Endothelial cell of hepatic sinusoid (primary cell): ENCODE results near the gene DKC1.
"Not testable (repeated sequence)": the region's sequence is repeated elsewhere in the genome, so short reads cannot be mapped to it uniquely, and the experiment has no call there.

ENCODE experiments used
- in situ Hi-C: cut with HindIII; loops from 2 replicates; pipeline ENCODE4 v1.10.0; 2017; ENCODE audit warnings: low sequenced_read_pairs

Gene DKC1

DNA sequence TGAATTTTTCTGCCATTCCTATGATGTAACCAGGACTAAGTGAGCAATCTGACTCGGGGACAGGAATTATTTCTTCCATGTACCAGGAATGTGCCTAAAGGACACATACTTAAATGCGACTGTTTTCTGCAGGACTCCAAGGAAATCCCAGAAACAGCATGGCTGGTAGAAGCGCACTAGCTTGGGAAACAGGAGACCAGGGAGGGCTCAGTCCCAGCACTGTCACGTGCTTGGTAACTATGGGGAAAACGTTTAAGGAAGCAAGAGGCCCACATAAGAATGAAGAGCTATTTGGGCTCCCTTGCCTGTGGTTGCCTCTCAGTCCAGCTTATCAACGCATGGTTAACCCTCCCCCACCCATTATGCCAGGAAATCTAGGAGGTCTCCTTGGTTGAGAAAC is 23.1 kb downstream of the DKC1 start:
- in situ Hi-C loops: no loop called here

DNA sequence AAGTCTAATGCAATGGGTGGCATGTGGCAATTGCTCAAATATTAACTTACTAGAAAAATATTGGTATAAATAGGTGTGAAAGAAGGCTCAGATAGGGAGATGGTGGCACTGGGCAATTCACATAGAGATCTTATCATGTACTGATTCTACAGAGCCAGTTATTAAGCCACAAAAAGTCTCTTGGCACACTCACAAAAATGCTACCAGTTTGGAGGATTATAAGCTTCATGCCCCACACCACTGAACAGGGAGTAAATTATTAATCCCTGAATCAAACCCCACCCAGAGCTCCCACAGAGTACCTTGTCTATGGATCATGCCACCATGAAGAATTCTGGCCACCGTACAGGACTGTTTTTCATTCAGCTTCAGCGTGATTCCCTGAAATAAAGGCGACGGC is 28.8 kb downstream of the DKC1 start:
- in situ Hi-C loops: no loop called here

DNA sequence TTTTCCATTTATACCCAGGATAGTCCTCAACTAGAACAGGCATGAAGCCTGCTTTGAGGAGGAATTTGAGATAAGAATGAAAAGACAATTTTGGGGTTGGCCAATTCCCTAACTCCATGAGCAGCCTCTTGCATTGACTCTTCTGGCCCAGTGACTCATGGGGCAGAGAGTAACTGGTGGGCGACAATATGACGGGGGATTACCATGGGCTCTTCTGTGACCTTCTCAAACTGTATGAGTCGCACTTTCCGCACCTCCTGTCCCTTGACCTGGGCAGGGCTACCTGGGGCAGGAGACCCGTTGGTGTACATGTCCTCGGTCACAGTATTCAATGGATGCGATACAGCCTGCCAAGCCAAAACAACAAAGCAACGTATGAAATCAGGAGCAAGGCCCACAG is 29.3 kb downstream of the DKC1 start:
- in situ Hi-C loops: no loop called here

DNA sequence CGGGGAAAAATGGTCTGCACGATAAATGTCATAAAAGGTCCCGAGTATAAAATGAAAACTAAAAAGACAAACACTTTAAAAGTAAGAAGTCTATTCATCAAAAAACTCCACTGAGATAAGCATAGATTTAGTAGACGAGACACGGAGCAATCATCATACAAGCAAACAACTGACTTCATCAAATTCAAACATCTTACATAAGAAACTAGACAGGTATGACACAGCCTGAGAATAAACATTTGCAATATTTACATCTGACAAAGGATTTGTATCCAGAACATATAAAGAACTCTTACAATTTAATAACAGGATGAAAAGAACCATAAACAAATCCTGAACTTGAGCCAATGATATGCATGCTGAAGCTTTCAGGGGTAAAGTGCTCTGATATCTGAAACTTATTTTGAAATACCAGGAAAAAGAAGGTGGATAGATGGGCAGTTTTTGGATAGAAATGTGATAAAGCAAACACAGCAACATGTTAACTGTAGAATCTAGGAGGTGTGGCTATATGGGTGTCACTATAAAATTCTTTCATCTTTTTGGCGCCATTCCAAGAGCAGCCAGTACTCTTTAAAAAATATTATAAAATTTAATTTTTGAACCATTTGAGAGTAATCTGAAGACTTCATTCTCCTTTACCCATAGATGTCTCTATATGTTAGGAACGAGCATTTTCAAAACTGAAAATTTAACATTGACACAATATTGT is 30.6 kb downstream of the DKC1 start:
- in situ Hi-C loops: no loop called here

DNA sequence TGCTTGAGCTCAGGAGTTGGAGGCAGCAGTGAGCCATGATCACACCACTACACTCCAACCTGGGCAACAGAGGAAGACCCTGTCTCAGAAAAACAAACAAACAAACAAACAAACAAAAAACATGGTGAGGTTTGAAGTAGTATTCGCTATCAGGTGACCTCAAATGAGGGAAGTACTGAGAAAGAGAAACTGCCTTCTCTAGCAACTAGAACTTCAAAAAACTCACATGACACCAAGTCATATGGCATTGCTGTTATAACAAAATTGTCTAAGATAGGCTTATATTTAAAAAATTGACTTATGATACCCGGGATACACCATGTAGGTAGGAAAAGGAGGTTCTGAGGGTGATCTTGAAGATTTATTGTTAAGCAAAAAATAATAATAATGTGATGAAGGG is 32.4 kb downstream of the DKC1 start:
- in situ Hi-C loops: no loop called here

DNA sequence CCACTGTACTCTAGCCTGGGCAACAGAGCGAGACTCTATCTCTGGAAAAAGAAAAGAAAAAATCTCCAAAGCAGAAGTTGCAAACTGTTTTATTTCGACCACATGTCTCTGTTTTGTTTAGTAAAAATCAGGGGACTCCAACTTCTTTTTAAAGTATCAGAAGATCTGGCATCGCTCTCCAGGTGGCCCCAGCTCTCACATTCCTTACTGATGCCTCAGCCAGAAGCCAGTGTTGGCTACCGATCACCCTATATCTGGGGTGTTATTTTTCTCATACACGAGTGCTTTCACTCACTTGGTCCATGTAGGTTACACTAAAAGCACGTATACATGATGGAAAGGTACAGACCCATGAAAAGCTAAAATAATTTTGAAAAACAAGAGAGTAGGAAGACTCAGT is 34.3 kb downstream of the DKC1 start:
- in situ Hi-C loops: no loop called here

DNA sequence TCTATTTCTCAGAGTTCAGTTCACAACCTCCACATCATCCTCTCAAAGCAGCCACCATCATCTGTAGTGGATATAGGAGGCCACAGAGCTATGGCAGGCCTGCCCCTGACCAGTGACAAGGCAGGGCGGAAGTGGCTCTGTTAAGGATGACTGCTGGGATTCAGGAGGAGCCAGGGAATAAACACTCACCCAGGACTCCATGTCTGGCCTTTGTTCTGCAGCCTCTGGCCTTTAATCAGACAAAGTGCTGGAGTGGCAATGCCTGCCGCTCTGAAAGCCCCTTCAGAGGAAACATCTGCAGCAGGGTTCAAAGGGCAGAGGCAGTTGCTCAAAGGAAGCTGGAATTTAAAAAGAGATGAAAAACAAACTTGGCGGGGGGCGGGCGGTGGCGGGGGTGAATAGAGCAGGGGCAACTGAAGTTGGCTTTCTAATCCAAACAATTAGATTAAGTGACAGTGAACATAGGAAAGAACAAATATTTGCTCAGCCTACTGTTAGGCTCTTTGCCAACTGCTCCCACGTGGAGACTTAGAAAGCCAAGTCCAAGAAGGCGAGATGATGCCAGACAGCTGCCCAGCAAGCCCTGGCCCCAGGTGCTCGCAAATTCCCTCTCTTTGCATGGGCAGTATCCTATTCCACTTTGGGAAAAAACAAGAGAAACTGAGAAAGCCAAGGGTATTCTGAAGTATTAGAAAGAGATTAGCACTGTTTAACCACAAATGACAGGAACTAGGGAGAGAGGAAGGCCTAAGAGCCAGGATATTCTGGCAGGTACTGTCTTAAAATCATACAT is 37.1 kb downstream of the DKC1 start:
- in situ Hi-C loops: no loop called here

DNA sequence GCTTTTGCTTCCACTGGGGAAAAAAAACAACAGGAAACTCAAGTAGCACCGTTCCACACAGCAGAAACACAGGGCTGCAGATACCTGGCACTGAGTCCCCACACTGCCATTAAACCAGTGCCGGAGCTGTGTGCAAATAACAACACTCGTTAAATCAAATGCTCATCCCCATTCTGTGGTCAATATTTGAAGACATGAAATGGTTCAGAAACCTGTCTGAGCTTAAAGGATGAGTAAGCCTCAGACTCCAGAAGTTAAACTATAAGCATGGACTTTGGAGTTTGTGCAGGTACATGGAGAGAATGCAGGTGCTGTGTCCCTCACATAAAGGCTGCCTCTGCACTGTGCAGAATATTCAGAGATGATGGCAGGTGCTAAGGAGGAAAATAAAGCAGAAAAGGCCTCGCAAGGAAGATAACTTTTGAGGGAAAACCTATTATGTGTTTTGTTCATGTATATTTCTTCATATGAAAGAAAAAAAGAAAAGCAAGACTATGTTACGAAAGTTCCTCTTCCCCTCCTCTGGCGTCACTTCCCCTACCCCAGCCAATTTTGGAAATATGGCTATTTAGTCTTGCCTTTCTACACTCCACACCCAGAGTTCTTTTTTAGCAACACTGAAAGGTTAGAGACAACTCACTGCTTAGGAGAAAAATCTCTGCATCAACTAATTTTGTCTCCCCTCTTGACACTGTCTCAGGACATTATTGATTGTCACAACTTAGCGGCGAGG is 38.0 kb downstream of the DKC1 start:
- in situ Hi-C loops: no loop called here

DNA sequence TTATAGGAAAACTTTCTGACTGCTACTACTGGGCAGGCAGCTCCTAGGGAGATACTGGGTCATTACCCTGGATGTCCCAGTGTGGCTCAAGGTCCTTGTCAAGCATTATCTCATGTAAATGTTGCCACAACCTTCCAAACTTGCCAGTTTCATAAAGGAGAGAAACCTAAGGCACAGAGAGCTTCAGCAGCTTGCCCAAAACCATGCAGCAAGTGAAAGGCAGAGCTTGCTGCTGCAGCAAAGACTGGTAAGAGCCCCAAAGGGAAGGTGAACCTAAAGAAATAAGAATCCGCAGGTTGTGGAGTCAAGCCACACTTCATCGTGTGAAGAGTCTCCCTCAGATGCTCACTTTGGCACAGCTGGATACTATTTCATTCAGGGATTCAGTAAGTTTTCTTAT is 40.3 kb downstream of the DKC1 start:
- in situ Hi-C loops: no loop called here

DNA sequence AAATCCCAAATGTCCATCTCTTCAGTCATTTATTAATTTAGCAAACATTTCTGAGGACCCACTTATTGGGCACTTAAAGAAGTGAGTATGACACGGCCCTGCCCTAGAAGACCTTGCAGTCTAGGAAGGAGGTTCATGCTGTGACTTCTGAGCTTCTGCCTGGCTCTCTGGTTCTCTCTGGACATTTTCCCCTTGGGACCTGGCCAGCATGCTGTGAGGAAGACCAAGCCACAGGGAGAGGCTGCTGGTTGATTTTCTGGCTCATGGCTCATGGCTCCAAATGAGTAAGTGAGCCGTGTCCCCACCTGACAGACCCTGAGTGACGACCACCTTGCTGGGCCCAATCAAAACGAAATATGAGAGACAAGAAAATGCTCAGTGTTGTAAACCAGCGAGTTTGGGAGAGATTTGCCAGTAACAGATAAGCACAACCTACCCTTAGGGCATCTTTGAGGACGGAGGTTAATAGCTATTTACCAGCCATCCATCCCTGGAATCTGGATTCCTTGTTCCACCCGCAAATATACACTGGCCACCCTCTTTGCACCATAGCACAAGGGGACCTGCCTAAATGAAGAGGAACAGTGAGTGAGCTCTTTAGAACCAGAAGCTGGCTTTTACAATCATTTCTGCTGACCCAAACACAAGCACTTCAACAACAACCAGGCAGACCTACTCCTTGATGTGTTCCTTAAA is 41.7 kb downstream of the DKC1 start:
- in situ Hi-C loops: no loop called here

DNA sequence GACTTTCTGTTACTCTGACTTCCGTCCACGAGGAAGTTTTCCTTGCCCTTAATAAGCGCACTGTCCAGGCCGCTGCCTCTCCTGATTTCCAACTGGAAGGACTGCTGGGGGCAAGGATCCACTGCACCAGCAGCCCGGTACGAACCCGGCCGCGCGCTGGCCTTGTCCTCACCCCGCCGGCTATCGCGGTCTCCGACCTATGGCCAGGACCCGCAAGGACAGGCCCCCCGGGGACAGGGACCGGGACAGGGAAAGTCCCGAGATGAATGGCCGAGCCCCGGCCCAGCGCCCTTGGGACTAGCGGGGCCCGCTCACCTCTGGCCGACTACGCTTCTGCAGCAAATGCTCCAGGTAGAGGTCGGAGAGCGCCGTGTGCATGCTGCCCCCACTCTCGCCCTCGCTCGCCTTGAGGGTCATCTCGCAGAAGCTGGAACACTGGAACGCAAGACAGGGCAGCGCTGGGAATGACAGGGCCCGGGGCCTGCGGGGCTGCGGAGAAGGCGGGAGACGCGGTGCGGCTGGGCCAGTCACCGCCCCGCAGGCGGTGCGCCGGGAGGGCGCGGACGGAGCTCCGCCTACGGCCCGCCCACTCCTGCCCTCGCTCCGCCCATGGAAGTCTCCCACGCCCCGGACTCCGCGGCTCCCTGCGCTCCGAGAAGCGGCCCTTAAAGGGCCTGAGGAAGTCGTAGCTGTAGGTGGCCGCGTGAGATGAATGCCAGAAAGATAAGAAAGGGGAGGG is 42.5 kb downstream of the DKC1 start, which contains the start of gene MPP1:
Gene MPP1, minus strand, starts transcription at position 529 of the 739 bp plus-strand sequence. Its CDS starts 112 bp downstream, at position 417.
- in situ Hi-C loops: no loop called here

DNA sequence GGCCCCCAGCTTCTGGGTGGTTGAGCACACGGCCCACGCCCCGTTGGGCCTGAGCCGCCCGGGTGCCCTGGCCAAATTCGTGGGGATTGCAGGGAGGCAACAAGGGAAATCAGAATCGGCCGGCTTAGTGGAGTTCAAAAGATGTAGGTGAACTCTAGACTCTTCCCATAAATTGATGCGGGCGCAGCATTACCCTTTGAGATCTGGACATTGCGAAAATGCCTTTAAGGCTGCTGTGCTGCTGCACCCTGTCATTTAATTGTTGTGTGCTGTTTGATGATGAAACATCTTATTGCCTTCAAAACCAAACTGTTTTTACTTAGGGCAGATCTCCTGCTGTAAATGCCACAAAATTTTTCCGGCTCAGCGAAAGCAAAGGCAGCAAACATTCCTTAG is 43.0 kb downstream of the DKC1 start:
- in situ Hi-C loops: no loop called here

DNA sequence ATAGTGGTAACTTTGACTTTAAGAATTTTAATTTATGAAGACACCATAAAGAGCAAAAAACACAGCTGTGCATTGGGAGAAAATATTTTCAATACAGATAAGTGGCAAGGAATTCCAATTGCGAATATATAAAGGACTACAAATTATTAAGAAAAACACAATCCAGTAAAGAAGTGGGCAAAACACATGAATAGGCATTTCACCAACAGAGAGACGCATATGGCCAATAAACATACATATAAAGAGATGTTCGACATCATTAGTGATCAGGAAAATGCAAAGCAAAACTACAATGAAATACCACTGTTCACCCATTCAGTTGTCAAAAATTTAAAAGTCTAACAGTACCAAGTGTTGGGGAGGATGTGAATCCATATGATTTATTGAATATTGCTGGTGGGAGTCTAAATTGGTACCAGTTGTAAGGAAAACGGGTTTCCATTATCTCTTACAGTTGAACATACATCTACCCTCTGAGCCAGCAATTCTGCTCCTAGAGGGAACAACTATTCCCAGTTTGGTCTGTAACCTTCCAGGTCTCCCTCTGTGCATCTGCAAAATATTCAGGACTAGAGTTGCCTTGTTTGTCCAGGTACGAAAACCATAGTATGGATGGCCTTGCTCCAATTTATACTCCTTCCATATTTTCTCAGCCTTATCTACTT is 44.3 kb downstream of the DKC1 start:
- in situ Hi-C loops: no loop called here

DNA sequence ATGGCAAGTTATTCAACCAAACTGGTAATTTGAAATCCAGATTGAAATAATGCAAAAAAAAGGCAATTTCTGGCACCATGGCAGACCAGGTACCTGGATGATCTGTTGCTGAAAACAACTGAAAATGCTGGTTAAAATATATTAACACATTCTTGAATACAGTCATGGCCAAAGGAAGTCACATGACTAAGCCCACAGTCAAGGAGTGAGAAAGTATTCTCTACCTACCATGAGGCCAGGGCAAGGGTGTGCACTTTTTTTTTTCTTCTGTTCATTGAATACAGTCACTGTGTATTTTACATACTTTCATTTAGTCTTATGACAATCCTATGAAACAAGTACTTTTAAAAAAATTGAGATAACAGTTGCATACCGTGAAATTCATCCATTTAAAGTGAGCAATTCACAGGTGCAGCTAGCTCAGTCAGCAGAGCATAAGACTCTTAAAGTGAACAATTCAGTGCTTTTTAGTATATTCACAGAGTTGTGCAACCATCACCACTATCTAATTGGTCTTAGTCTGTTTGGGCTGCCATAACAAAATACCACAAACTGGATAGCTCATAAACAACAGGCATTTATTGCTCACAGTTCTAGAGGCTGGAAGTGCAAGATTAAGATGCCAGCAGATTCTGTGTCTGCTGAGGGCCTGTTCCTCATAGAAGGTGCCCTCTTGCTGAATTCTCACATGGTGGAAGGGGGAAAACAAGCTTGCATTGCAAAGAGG is 47.4 kb downstream of the DKC1 start:
- in situ Hi-C loops: no loop called here

DNA sequence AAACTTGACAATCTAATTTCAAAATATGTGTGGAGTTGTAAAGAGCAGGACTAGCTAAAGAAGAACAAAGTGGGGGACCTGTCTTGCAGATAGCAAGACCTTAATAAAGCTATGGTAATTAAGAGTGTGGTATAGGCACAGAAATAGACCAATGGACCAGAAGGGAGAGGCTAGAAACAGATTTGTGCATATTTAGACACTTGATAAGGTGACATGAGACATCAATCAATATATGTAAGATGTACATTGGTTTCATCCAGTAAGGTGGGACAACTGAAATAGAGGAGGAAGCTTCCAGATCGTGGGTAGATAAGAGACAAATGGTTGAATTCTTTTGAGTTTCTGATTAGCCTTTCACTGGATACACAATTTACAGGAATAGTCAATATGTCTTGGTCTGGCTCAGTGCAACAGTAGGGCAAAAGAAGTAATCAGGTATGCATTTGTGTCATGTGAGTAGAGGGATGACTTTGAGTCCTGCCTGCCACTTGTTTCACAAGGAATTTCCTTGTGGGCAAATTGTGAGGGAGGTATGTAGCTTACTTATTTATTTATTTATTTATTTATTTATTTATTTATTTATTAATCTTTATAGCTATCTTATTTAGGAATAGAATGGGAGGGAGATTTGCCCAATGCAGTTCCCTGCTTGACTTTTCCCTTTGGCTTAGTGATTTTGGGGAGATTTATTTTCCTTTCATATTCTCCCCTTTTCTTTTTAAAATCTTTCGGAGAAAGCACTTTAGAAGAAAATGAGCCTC is 49.9 kb downstream of the DKC1 start:
- in situ Hi-C loops: no loop called here

DNA sequence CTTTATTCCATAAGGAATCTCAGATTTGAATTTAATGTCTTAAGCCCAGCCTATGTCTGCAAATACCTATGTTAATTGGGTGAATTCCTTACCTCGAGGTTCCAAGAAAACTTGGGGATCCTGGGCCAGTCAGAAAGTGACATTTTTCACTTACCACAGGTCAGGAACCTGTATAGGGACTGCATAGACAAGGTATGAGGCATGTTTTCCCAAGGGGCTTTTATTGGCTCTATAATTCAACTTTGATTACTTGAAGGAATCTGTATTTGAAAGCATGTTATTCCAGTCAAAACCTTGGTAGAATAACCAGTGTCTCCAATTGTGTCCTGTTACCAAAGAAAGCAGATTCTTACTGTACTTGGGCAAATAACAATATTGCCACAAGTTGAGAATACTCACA is 51.1 kb downstream of the DKC1 start:
- in situ Hi-C loops: no loop called here

DNA sequence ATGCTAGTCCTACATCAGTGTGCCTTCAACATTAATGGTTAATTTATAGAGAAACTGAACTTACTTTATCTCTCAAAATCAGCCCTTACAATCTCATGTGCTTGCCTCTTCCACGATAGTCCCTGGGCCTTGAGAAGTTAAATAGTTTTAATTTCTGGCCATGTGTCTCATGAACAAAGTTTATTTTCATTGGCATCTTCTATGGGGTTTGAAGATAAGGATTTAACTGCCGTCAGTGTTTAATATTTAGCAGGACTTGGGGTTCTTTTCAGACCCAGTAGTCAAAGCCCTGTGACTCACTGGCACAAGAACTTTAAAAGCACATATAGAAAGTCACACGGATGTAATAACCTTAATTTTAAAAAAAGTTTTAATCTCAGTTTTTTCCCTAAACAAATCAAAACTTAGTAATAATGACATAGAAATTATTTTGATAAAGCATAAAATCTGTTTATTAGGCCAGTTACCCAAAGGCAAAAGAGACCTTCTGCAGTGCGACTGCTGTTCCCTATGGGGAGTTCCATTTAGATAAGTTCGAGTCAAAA is 52.7 kb downstream of the DKC1 start:
- in situ Hi-C loops: no loop called here

DNA sequence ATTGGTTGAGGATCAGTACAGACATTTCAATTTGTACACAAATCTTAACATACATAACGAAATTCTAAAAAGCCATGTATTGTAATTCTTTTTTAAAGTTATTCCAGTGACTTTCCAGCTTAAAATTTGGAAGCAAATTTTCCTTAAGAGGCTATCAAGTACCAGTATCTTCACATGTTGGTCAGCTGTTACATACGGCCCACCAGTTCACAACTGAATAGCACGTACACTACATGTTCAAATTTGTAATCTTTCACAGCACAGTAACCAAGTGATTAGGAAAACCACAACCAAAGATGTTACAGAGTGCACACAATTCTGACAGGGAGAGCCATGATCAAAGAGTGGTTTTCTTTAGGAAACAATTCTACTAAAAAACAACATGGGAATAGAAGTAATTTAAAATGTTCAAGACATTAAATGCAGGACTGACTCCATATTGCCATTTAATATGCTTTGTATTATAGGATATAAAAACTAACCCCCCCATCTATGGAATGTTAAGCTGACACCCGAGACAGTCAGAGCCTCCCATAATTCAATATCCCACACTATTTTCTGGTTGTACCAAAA is 53.7 kb downstream of the DKC1 start:
- in situ Hi-C loops: not testable (repeated sequence)
